ENCODE results near the gene UFD1. TPM values are rescaled to one million over a fixed set of nuclear protein-coding genes. Genes with fewer than 3 reads are reported as not detected.

UFD1 gene
- total and polyA plus RNA-seq, 2 of the 13 experiments (the other 11 are each of a cell fraction or from before 2014, with no cell fraction given): 47.9 to 51.1 TPM

DNA sequence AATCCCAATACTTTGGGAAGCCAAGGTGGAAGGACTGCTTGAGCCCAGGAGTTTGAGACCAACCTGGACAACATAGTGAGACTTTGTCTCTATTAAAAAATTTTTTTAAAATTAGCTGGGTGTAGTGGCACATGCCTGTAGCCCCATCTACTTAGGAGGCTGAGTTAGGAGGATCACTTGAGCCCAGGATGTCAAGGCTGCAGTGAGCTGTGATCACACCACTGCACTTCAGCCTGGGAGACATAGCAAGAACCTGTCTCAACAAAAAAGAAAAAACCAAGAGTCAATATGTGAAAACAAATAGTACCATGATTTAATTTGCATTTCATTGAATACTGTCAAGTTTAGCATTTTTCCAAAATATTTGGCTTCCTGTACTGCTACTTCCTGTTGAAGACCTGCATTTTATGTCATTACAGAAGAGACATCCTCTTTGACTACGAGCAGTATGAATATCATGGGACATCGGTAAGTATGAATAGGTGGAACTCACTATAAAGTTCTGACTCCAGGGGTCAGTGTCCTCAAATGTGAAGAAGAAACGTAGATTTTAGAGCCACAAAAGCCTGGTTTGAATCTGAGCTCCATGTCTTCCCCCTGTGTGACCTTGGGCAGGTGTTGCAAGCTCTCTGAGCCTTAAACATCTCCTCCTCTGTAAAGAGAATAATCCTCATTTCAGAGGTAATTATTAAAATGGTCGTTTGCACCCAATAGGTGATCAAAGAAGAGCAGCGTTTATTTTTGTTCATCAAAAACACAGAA is 16.8 kb upstream of the UFD1 start (continued):
- TF ChIP-seq, protein P1, sequence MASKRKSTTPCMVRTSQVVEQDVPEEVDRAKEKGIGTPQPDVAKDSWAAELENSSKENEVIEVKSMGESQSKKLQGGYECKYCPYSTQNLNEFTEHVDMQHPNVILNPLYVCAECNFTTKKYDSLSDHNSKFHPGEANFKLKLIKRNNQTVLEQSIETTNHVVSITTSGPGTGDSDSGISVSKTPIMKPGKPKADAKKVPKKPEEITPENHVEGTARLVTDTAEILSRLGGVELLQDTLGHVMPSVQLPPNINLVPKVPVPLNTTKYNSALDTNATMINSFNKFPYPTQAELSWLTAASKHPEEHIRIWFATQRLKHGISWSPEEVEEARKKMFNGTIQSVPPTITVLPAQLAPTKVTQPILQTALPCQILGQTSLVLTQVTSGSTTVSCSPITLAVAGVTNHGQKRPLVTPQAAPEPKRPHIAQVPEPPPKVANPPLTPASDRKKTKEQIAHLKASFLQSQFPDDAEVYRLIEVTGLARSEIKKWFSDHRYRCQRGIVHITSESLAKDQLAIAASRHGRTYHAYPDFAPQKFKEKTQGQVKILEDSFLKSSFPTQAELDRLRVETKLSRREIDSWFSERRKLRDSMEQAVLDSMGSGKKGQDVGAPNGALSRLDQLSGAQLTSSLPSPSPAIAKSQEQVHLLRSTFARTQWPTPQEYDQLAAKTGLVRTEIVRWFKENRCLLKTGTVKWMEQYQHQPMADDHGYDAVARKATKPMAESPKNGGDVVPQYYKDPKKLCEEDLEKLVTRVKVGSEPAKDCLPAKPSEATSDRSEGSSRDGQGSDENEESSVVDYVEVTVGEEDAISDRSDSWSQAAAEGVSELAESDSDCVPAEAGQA (IDR thresholded peaks at IDR 0.05; ENCODE audit: low read depth): no peak
- TF ChIP-seq, protein P1 (CRISPR knock-in tag; IDR thresholded peaks at IDR 0.05; ENCODE audit: borderline replicate concordance): no peak
- TF ChIP-seq HNF4G (IDR thresholded peaks at IDR 0.05; ENCODE audit: borderline replicate concordance, low read depth, low read length): no peak
- no peak for TF ChIP-seq HNF4G (CRISPR knock-in tag; IDR thresholded peaks at IDR 0.05; ENCODE audit: borderline replicate concordance, low read depth)
- no peak for TF ChIP-seq ZSCAN31 (CRISPR knock-in tag; IDR thresholded peaks at IDR 0.05; ENCODE audit: low read depth)

DNA sequence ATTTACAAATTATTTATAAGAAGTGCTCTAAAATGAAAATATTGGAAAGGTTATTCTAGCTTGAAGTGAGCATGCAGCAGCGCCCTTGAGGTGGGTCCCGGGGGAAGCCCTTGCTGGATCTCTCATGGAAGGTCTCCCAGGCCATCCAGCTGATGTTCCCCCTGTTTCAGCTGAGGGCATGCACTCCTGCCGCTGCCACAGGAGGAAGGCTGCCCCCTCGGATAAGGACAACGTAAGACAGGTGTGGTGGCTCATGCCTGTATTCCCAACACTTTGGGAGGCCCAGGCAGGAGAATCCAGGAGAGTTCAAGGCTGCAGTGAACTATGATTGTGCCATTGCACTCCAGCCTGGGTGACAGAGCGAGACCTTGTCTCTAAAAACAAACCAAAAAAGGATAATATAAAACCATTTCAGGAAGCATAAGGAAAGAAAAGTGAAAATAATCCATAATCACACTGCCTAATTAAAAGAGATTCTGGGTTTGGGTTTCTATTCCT is 15.7 kb upstream of the UFD1 start:
- ATAC-seq: no peak
- peaks cover 9 to 56% of the 10 kb centered on the region in 2 experiments; a peak in 4 of 5 replicates for H3K36me3 ChIP-seq (replicated peaks in 1 of 2; ENCODE audit: control insufficient read depth in 1 of 2, insufficient read depth in 2 of 2, low read length in 2 of 2)
- no peak overlapping the region for H2AFZ ChIP-seq (ENCODE audit: low read length)
- H3K4me3 ChIP-seq (replicated peaks in 1 of 3; ENCODE audit: insufficient read depth in 1 of 3, low read depth in 2 of 3, low read length in 3 of 3): no peak overlapping the region
- BruUV-seq (replicated peaks): no TSS peak
- ChIA-PET POLR2A (no interaction called here), CTCF (ENCODE audit: low intra/inter-chr PET ratio, low total read pairs) (no interaction called here)
- no peak for FAIRE-seq
- no peaks in the 10 kb centered on the region for H3K9me3 ChIP-seq (ENCODE audit: low read length)
- H3K27me3 ChIP-seq (ENCODE audit: control insufficient read depth in 1 of 2, insufficient read depth in 2 of 2, low read length in 2 of 2): no peaks in the 10 kb centered on the region
- no peak overlapping the region for H3K27ac ChIP-seq (ENCODE audit: extremely low read length, insufficient read depth, low read length)
- H3K4me1 ChIP-seq (ENCODE audit: insufficient read depth, low read length): no peaks in the 10 kb centered on the region
- no peaks in the 10 kb centered on the region for H4K20me1 ChIP-seq (ENCODE audit: insufficient read depth, low read length)
- H3K9ac ChIP-seq (ENCODE audit: insufficient read depth, low read depth, low read length): no peak overlapping the region
- no peak overlapping the region for H3K4me2 ChIP-seq (ENCODE audit: low read depth, low read length)
- intact Hi-C loops (cut with micrococcal nuclease; ENCODE audit: unreplicated experiment) (no loop called here), in situ Hi-C loops (cut with HindIII; ENCODE audit: extremely low pct_ligation_motif_present, low pct_unique_long_range_greater_than_20kb) (no loop called here)
- TF ChIP-seq, protein P2, sequence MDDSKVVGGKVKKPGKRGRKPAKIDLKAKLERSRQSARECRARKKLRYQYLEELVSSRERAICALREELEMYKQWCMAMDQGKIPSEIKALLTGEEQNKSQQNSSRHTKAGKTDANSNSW (CRISPR knock-in tag; IDR thresholded peaks at IDR 0.05; ENCODE audit: borderline replicate concordance): no peak
- no peak for TF ChIP-seq STAG1 (CRISPR knock-in tag; IDR thresholded peaks at IDR 0.05)
- TF ChIP-seq MED1 (CRISPR knock-in tag; IDR thresholded peaks at IDR 0.05): no peak
- no peak for TF ChIP-seq PHF5A (CRISPR knock-in tag; IDR thresholded peaks at IDR 0.05; ENCODE audit: low read depth, unreplicated experiment)
- no peak for TF ChIP-seq NFIB (CRISPR knock-in tag; IDR thresholded peaks at IDR 0.05; ENCODE audit: borderline replicate concordance)
- TF ChIP-seq FOXA1 (IDR thresholded peaks at IDR 0.05): no peak
- no peak for TF ChIP-seq FOXA1 (CRISPR knock-in tag; IDR thresholded peaks at IDR 0.05)
- TF ChIP-seq SRY (CRISPR knock-in tag; IDR thresholded peaks at IDR 0.05): no peak
- no peaks in the 10 kb centered on the region for H3K79me2 ChIP-seq (ENCODE audit: insufficient read depth, low read length)
- 97% methylated on average over 6 of the region's 6 CpGs for WGBS (ENCODE audit: low lambda C conversion rate)
- DNase-seq (ENCODE audit: low spot score): no peak

Measured in HepG2 (cell line).